H1 (cell line): ENCODE results near the gene HSPA1B.
"Not testable (repeated sequence)": the region's sequence is repeated elsewhere in the genome, so short reads cannot be mapped to it uniquely, and the experiment has no call there.

Experiments used
- CHD2 ChIP-seq: IDR thresholded peaks from 2 replicates; pipeline ENCODE4 v1.6.1; 2012; ENCODE audit warnings: low read length, improper control_type of control experiment
- EZH2 ChIP-seq: fragments of 200-600 bp; sonication (generic); IDR thresholded peaks from 2 replicates; pipeline ENCODE4 v1.7.1; 2012; ENCODE audit warnings: low read depth, mild to moderate bottlenecking, moderate library complexity, low read length, inconsistent platforms; ENCODE audit not compliant: severe bottlenecking
- JUN ChIP-seq: IDR thresholded peaks from 2 replicates; pipeline ENCODE4 v1.6.1; 2011; ENCODE audit warnings: low read depth, mild to moderate bottlenecking, improper control_type of control experiment, low read length
- POLR2A ChIP-seq, 2 experiments: IDR thresholded peaks; 1 replicate in 1 of 2; 2 replicates in 1 of 2; pipeline ENCODE4 v1.6.1; 2011; ENCODE audit warnings: low read depth in 2 of 2, low read length in 2 of 2, mild to moderate bottlenecking in 2 of 2; ENCODE audit errors: control extremely low read depth in 1 of 2
- POLR2AphosphoS5 ChIP-seq: IDR thresholded peaks from 2 replicates; pipeline ENCODE4 v1.6.1; 2011; ENCODE audit warnings: low read depth, low read length
- RAD21 ChIP-seq, 2 experiments: IDR thresholded peaks in 1 of 2; conservative IDR thresholded peaks in 1 of 2; 2 replicates each; pipeline ENCODE4 v1.6.1; 2011; ENCODE audit warnings: low read depth in 2 of 2, low read length in 2 of 2, improper control_type of control experiment in 1 of 2, inconsistent platforms in 1 of 2, mild to moderate bottlenecking in 1 of 2, moderate library complexity in 1 of 2
- TF ChIP-seq, protein P1 (sequence below), 3 experiments: IDR thresholded peaks; 1 replicate in 2 of 3; 2 replicates in 1 of 3; pipeline versions ENCODE4 v1.5.1 to v1.6.1; 2011; ENCODE audit warnings: low read length in 3 of 3, mild to moderate bottlenecking in 3 of 3, inconsistent platforms in 2 of 3, low read depth in 1 of 3, moderate library complexity in 1 of 3; ENCODE audit not compliant: insufficient read depth in 1 of 3; ENCODE audit errors: control extremely low read depth in 1 of 3
- TF ChIP-seq, protein P2 (sequence below): IDR thresholded peaks from 2 replicates; pipeline ENCODE4 v1.6.1; 2011; ENCODE audit warnings: low read length, improper control_type of control experiment

DNA sequence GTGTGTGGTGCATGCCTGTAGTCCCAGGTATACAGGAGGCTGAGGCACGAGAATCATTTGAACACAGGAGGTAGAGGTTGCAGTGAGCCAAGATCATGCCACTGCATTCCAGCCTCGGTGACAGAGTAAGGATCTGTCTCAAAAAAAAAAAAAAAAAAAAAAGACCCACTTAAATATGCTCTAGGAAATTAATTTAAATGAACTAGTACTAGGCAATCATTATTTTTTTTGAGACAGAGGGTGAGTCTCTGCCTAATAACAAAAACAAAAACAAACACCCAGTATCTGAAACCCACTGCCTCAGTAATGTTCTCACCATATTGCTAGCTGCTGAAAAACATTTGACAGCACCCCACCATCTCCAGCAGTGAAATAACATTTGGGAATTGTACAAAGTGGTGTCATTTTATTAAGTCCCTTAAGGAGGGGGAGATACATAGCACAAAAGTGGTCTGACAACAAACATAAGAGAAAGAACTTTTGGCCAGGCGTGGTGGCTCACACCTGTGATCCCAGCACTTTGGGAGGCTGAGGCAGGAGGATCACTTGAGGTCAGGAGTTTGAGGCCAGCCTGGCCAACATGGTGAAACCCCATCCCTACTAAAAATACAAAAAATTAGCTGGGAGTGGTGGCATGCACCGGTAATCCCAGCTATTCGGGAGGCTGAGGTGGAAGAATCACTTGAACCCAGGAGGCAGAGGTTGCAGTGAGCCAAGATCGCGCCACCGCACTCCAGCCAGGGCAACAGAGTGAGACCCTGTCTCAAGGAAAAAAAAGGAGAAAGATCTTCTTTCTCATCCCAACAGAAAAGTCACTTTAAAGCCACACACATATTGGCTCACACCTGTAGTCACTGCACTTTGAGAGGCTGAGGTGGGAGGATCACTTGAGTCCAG lies 26.3 kb upstream of the HSPA1B start:
- TF ChIP-seq, protein P1, sequence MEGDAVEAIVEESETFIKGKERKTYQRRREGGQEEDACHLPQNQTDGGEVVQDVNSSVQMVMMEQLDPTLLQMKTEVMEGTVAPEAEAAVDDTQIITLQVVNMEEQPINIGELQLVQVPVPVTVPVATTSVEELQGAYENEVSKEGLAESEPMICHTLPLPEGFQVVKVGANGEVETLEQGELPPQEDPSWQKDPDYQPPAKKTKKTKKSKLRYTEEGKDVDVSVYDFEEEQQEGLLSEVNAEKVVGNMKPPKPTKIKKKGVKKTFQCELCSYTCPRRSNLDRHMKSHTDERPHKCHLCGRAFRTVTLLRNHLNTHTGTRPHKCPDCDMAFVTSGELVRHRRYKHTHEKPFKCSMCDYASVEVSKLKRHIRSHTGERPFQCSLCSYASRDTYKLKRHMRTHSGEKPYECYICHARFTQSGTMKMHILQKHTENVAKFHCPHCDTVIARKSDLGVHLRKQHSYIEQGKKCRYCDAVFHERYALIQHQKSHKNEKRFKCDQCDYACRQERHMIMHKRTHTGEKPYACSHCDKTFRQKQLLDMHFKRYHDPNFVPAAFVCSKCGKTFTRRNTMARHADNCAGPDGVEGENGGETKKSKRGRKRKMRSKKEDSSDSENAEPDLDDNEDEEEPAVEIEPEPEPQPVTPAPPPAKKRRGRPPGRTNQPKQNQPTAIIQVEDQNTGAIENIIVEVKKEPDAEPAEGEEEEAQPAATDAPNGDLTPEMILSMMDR (IDR thresholded peaks at IDR 0.05; ENCODE audit: control extremely low read depth in 1 of 3, insufficient read depth in 1 of 3, low read depth in 1 of 3, low read length in 3 of 3), result not testable (repeated sequence)
- TF ChIP-seq POLR2AphosphoS5; JUN; RAD21 (IDR thresholded peaks at IDR 0.05 in 1 of 2, conservative IDR thresholded peaks at IDR 0.05 in 1 of 2; ENCODE audit: low read depth in 2 of 2, low read length in 2 of 2); CHD2; POLR2A (IDR thresholded peaks at IDR 0.05; ENCODE audit: control extremely low read depth in 1 of 2, low read depth in 2 of 2, low read length in 2 of 2); EZH2: not testable (repeated sequence)
- TF ChIP-seq, protein P2, sequence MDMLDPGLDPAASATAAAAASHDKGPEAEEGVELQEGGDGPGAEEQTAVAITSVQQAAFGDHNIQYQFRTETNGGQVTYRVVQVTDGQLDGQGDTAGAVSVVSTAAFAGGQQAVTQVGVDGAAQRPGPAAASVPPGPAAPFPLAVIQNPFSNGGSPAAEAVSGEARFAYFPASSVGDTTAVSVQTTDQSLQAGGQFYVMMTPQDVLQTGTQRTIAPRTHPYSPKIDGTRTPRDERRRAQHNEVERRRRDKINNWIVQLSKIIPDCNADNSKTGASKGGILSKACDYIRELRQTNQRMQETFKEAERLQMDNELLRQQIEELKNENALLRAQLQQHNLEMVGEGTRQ, result not testable (repeated sequence)
